Hepatocyte (in vitro differentiated cells): ENCODE results near the gene ZCCHC8. TPM values are rescaled to one million over a fixed set of nuclear protein-coding genes. Genes with fewer than 3 reads are reported as not detected.
"Not testable (repeated sequence)": the region's sequence is repeated elsewhere in the genome, so short reads cannot be mapped to it uniquely, and the experiment has no call there.

Experiments used
- DNase-seq: peaks from one replicate; pipeline ENCODE4 v3.0.0-alpha.2; 2016; ENCODE audit warnings: low spot score
- H2AFZ ChIP-seq: fragments of 200-600 bp; sonication (generic); 2 replicates; pipeline ENCODE4 v1.6.0; 2016; ENCODE audit warnings: antibody characterized with exemption, mild to moderate bottlenecking
- H3K27ac ChIP-seq: fragments of 200-600 bp; sonication (generic); 2 replicates; pipeline ENCODE4 v1.5.1; 2016; ENCODE audit warnings: mild to moderate bottlenecking
- H3K27me3 ChIP-seq: fragments of 200-600 bp; sonication (generic); 2 replicates; pipeline ENCODE4 v1.6.1; 2016
- H3K36me3 ChIP-seq: fragments of 200-600 bp; sonication (generic); replicated peaks from 2 replicates; pipeline ENCODE4 v1.5.1; 2016; ENCODE audit warnings: low read depth; ENCODE audit not compliant: insufficient read depth
- H3K4me1 ChIP-seq: fragments of 200-600 bp; sonication (generic); 2 replicates; pipeline ENCODE4 v1.5.1; 2016; ENCODE audit warnings: mild to moderate bottlenecking, moderate library complexity; ENCODE audit not compliant: insufficient read depth
- H3K4me2 ChIP-seq: fragments of 200-600 bp; sonication (generic); 2 replicates; pipeline ENCODE4 v1.6.0; 2016
- H3K4me3 ChIP-seq: fragments of 200-600 bp; sonication (generic); 2 replicates; pipeline ENCODE4 v1.5.1; 2016; ENCODE audit warnings: mild to moderate bottlenecking
- H3K79me2 ChIP-seq: fragments of 200-600 bp; sonication (generic); 2 replicates; pipeline ENCODE4 v1.6.0; 2017; ENCODE audit warnings: mild to moderate bottlenecking
- H3K9me2 ChIP-seq: fragments of 200-600 bp; sonication (generic); replicated peaks from 2 replicates; pipeline ENCODE4 v1.6.0; 2017; ENCODE audit warnings: mild to moderate bottlenecking; ENCODE audit not compliant: insufficient read depth
- H3K9me3 ChIP-seq: fragments of 200-600 bp; sonication (generic); 2 replicates; pipeline ENCODE4 v1.5.1; 2016; ENCODE audit warnings: low read depth, mild to moderate bottlenecking
- H4K20me1 ChIP-seq: fragments of 200-600 bp; sonication (generic); 2 replicates; pipeline ENCODE4 v1.6.0; 2016; ENCODE audit warnings: mild to moderate bottlenecking; ENCODE audit not compliant: insufficient read depth, poor library complexity, severe bottlenecking
- CTCF ChIP-seq: fragments of 200-600 bp; sonication (generic); IDR thresholded peaks from 2 replicates; pipeline ENCODE4 v1.5.1; 2016; ENCODE audit warnings: antibody characterized with exemption, mild to moderate bottlenecking; ENCODE audit not compliant: poor library complexity
- EZH2 ChIP-seq: fragments of 200-600 bp; sonication (generic); IDR thresholded peaks from 2 replicates; pipeline ENCODE4 v1.6.1; 2016; ENCODE audit warnings: antibody characterized with exemption, mild to moderate bottlenecking, borderline replicate concordance
- EZH2phosphoT487 ChIP-seq: fragments of 200-600 bp; sonication (generic); IDR thresholded peaks from one replicate; pipeline ENCODE4 v1.6.1; 2018; ENCODE audit warnings: antibody characterized with exemption, mild to moderate bottlenecking, low read depth, moderate library complexity; ENCODE audit not compliant: unreplicated experiment, severe bottlenecking
- WGBS: methylation state at CpG from one replicate; pipeline ENCODE4 v1.1.6; 2016; ENCODE audit warnings: low lambda C conversion rate; ENCODE audit errors: missing lambda C conversion rate; 5-methylcytosine and 5-hydroxymethylcytosine counted together
- polyA plus RNA-seq: library from polyadenylated mRNA; unstranded; fragments of >200 nt; fragmentation: Nextera tagmentation; extraction: Ambion mirVana; gene quantifications from 2 replicates; pipeline ENCODE4 v1.2.1, GENCODE V29; 2016
- total RNA-seq: library from RNA; depleted of rRNA; stranded (reverse); fragments of >200 nt; gene quantifications from 2 replicates; pipeline ENCODE4 v1.2.3, GENCODE V29; 2014

ZCCHC8 gene
- total and polyA plus RNA-seq, 2 experiments from 2014 or later = 12.2 to 24.5 TPM

GRCh38 chr12:122486805-122487426, 13.8 kb downstream of the ZCCHC8 start:
- 87% methylated on average over 7 of the region's 7 CpGs for WGBS
- Histone ChIP-seq H3K4me2 (no peak overlapping the region), H2AFZ (no peak overlapping the region), H3K36me3 (no peaks in the 10 kb centered on the region), H3K27me3 (no peaks in the 10 kb centered on the region), H3K79me2 (peaks cover 10% of the 10 kb centered on the region), H3K27ac (no peak overlapping the region), H3K4me3 (no peak overlapping the region), H4K20me1 (no peaks in the 10 kb centered on the region), H3K9me2 (no peaks in the 10 kb centered on the region), H3K9me3 (no peaks in the 10 kb centered on the region), H3K4me1 (no peaks in the 10 kb centered on the region)
- TF ChIP-seq EZH2 = no peak
- no peak for TF ChIP-seq EZH2phosphoT487
- TF ChIP-seq CTCF = no peak
- DNase-seq = no peak

- H3K9me3 ChIP-seq, H3K36me3 ChIP-seq, H3K27me3 ChIP-seq, H2AFZ ChIP-seq, H3K79me2 ChIP-seq, H3K4me3 ChIP-seq, H4K20me1 ChIP-seq, H3K4me2 ChIP-seq, DNase-seq, H3K27ac ChIP-seq, H3K4me1 ChIP-seq, H3K9me2 ChIP-seq: not testable (repeated sequence)
- whole genome bisulfite sequencing = 97% methylated on average over 6 of the region's 6 CpGs
These were observed 14.4 kb downstream of the ZCCHC8 start for GRCh38 chr12:122486360-122486759.

GRCh38 chr12:122484385-122484784, 16.3 kb downstream of the ZCCHC8 start:
- H3K36me3 ChIP-seq = not testable (repeated sequence)

GRCh38 chr12:122483969-122484368, 16.8 kb downstream of the ZCCHC8 start:
- H4K20me1 ChIP-seq = no peaks in the 10 kb centered on the region
- no peak for DNase-seq
- H3K27ac ChIP-seq = no peak overlapping the region
- no peaks in the 10 kb centered on the region for H3K9me2 ChIP-seq
- TF ChIP-seq EZH2 (no peak), CTCF (no peak), EZH2phosphoT487 (no peak)
- no peaks in the 10 kb centered on the region for H3K27me3 ChIP-seq
- no peaks in the 10 kb centered on the region for H3K4me1 ChIP-seq
- H3K79me2 ChIP-seq = peaks cover 2% of the 10 kb centered on the region
- no peaks in the 10 kb centered on the region for H3K9me3 ChIP-seq
- H3K4me3 ChIP-seq = no peak overlapping the region
- no peaks in the 10 kb centered on the region for H3K36me3 ChIP-seq
- 88% methylated on average over 5 of the region's 5 CpGs for WGBS
- no peak overlapping the region for H2AFZ ChIP-seq
- H3K4me2 ChIP-seq = no peak overlapping the region

More at GRCh38 chr12:122484385-122484784, 16.3 kb downstream of the ZCCHC8 start:
- H2AFZ ChIP-seq, DNase-seq, H3K4me3 ChIP-seq, H3K79me2 ChIP-seq, H3K27ac ChIP-seq, H3K9me3 ChIP-seq, H3K4me1 ChIP-seq, H3K27me3 ChIP-seq, H3K9me2 ChIP-seq, H4K20me1 ChIP-seq, H3K4me2 ChIP-seq: not testable (repeated sequence)
- WGBS = 100% methylated on average over 1 of the region's 1 CpG
